Skeletal muscle cell (primary cell): ENCODE results near the gene MGAT5B.

ENCODE experiments used
- DNase-seq: peaks from one replicate; pipeline ENCODE4 v3.0.0-alpha.2; 2010; ENCODE audit warnings: low read depth
- H3K4me3 ChIP-seq: 2 replicates; pipeline ENCODE4 v1.5.1; 2011; ENCODE audit warnings: low read depth, mild to moderate bottlenecking, control low read depth, low read length, moderate library complexity

Gene MGAT5B

GRCh38 chr17:76872874-76873221 lies 4.6 kb downstream of the MGAT5B start:
- H3K4me3 ChIP-seq, result no peak overlapping the region
- DNase-seq, result no peak

GRCh38 chr17:76873856-76874255 lies 5.7 kb downstream of the MGAT5B start:
- H3K4me3 ChIP-seq, result no peak overlapping the region
- DNase-seq, result no peak

- no peak for DNase-seq
- no peak overlapping the region for H3K4me3 ChIP-seq
Measured at GRCh38 chr17:76877437-76877836, 9.2 kb downstream of the MGAT5B start.

- no peak overlapping the region for H3K4me3 ChIP-seq
- no peak for DNase-seq
Measured at GRCh38 chr17:76878568-76878967, 10.4 kb downstream of the MGAT5B start.

- DNase-seq, result no peak
- H3K4me3 ChIP-seq, result no peak overlapping the region
Measured at GRCh38 chr17:76879254-76879653, 11.1 kb downstream of the MGAT5B start.

GRCh38 chr17:76879691-76880090 lies 11.5 kb downstream of the MGAT5B start:
- H3K4me3 ChIP-seq, result no peak overlapping the region
- no peak for DNase-seq

- no peak for DNase-seq
- H3K4me3 ChIP-seq, result no peak overlapping the region
Measured at GRCh38 chr17:76880268-76880667, 12.1 kb downstream of the MGAT5B start.

- H3K4me3 ChIP-seq, result no peak overlapping the region
- no peak for DNase-seq
Measured at GRCh38 chr17:76880971-76881370, 12.8 kb downstream of the MGAT5B start.

GRCh38 chr17:76881408-76881807 lies 13.2 kb downstream of the MGAT5B start:
- no peak overlapping the region for H3K4me3 ChIP-seq
- DNase-seq, result no peak

GRCh38 chr17:76881966-76882365 lies 13.8 kb downstream of the MGAT5B start:
- no peak for DNase-seq
- H3K4me3 ChIP-seq, result no peak overlapping the region

GRCh38 chr17:76883744-76884525 lies 15.7 kb downstream of the MGAT5B start:
- no peak for DNase-seq
- H3K4me3 ChIP-seq, result no peak overlapping the region

GRCh38 chr17:76884995-76885893 lies 17.0 kb downstream of the MGAT5B start:
- no peak for DNase-seq
- no peak overlapping the region for H3K4me3 ChIP-seq

GRCh38 chr17:76885894-76886290 lies 17.7 kb downstream of the MGAT5B start:
- no peak for DNase-seq

GRCh38 chr17:76886395-76886794 lies 18.2 kb downstream of the MGAT5B start:
- H3K4me3 ChIP-seq, result no peak overlapping the region
- no peak for DNase-seq

More at GRCh38 chr17:76885894-76886290, 17.7 kb downstream of the MGAT5B start:
- H3K4me3 ChIP-seq, result no peak overlapping the region

GRCh38 chr17:76887802-76888201 lies 19.6 kb downstream of the MGAT5B start:
- no peak overlapping the region for H3K4me3 ChIP-seq
- DNase-seq, result no peak

GRCh38 chr17:76888661-76889060 lies 20.5 kb downstream of the MGAT5B start:
- no peak for DNase-seq
- H3K4me3 ChIP-seq, result no peak overlapping the region

GRCh38 chr17:76889323-76889722 lies 21.1 kb downstream of the MGAT5B start:
- H3K4me3 ChIP-seq, result no peak overlapping the region
- no peak for DNase-seq

- no peak for DNase-seq
- H3K4me3 ChIP-seq, result no peak overlapping the region
Measured at GRCh38 chr17:76892329-76892728, 24.1 kb downstream of the MGAT5B start.

- no peak overlapping the region for H3K4me3 ChIP-seq
- DNase-seq, result no peak
Measured at GRCh38 chr17:76893623-76894334, 25.6 kb downstream of the MGAT5B start.

GRCh38 chr17:76894842-76895241 lies 26.6 kb downstream of the MGAT5B start:
- DNase-seq, result no peak

More at GRCh38 chr17:76894842-76895241, 26.6 kb downstream of the MGAT5B start:
- no peak overlapping the region for H3K4me3 ChIP-seq
